G401.6 (cell line): ENCODE results near the gene DDX23.
"Not testable (repeated sequence)": the region's sequence is repeated elsewhere in the genome, so short reads cannot be mapped to it uniquely, and the experiment has no call there.

ENCODE experiments used
- FAIRE-seq: peaks from 2 replicates; lab custom pipeline; 2012; peaks lifted over from hg19 to GRCh38; lab: Jason Lieb, UNC

DDX23 gene

DNA sequence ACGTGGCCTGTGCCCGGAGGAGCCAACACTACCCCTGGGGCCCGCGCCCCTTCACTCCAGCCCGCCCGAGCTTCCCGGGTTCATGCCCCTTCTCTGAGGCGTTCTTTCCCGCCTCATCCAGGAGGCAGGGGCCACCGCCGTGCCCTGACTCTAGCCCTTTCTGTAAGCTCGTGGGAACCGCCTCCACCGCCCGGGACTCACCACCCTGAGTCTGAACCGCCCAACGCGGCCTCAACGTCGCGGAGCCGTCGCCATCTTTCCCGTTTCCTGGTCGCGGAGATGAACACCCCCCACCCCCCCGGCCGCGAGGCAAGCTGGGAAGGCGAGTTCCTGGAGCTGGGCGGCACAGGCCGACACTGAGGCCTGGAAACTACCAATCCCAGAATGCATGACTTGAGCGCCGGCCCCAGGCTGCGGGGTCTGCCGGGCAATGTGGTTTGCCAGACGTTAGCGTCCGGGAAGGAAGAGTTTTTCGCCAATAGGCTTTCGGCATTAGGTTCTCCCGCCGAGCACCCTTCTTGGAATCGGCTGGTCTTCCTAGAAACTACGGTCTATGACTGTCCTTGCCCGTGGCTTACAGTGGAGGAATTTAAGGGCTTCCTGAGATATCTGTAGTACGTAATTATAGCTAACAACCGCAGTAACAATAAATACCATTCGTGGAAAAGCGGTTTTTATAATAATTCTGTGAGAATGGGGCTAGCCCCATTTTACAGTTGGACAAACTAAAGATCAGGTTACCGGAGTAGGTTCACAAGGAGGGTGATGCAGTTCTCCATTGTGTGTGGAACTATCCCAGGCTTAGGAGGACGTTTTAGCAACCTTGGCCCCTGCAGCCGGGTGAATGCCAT is at the start of gene DDX23:
DDX23 (minus strand) TSS at position 281 of the 851 bp plus-strand sequence. CDS start 6,381 bp downstream, outside the sequence.
- FAIRE-seq = peak; percentile 96

DNA sequence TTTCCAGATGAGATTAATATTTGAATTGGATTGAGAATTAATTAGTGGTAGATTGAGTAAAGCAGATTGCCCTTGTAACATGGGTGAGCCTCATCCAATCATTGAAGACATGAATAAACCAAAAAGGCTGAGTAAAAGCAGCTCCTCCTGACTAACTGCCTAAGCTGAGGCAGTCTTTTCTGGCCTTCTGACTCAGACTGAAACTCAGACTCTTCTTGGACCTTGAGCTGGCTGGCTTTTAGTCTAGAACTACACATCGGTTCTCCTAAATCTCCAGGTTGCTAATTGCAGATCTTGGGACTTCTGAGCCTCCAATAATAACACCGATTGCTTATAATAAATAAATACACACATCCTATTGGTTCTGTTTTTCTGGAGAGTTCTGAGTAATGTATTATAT is 49.3 kb upstream of the DDX23 start:
- no peak for FAIRE-seq

GRCh38 chr12:48899651-48900050 is 47.7 kb upstream of the DDX23 start:
- FAIRE-seq = no peak

- no peak for FAIRE-seq
These were observed 42.3 kb upstream of the DDX23 start for GRCh38 chr12:48894271-48894670.

DNA sequence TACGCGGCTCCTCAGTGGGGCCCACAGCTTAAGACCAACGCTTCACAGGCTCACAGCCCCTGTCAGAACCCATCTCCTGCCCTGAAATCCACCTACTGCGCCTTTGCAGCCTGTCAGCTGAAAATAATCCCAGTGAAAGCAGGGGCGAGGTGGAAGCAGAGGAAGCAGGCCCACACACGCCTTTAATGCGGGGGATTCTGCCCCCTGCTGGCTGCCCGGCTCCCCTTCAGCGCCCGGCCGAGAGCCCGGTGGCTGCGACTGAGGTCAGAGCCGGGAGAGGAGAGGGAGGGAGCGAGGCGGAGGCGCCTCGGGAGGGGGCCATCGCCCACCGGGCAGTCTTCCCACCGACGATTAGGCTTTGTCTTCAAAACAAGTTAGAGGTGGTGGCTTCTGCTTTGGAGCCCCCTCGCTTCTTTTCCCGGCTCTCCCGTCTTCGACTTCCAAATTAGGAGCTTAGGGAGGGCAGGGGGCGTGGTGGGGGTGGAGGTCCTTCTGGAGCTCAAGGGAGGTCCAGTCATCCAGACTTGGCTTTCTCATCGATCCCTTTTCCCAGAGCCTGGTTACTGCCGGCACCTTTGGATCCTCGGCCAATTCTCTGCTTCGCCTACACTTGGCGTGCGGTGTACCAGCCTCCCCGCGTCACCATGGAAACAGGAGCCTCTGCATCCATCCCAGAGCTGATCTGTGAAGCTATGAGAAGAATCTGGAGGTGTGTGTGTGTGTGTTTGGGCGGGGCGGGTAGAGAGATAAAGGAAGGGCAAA is 38.9 kb upstream of the DDX23 start:
- FAIRE-seq = no peak

- no peak for FAIRE-seq
These were observed 37.7 kb upstream of the DDX23 start for GRCh38 chr12:48889679-48890078.

DNA sequence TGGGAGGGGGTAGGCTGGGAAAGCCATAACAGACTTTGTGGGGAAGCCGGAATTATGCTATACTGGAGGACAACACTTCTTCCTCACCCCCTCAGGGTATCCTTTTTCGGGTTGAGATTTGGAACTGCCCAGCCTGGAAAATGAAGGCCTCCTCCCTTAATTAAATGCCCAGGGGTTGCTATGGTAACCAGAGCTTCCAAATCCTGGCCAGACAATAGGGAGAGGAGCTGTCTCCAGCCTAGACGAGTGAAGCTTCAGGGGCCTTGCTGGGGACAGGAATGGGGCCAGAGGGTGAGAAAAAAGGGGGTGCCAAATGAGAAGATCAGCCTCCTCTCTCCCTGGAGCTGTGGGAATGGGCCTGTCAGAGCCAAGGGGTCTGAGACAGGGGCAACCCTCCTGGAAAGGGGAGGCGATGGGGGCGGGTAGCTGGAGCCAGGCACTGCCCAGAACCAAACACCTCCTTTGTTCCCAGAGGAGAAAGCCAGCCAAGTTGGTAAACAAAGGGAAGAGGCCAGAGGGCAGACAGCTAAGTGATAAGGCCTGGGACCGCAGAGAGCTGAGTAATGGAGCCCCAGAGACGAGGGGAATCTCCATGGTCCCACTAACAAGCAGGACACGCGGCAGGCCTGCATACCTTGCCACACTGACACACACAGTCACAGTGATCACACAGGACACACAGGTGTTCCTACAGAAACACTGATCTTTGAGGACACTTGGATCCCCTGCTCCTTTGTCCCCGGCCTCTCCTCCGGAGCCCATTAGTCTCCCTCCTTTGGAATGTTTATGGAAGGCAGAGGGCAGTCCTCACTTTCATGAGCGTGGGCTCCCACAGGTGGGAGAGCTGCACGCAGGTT is 31.6 kb upstream of the DDX23 start:
- no peak for FAIRE-seq

- no peak for FAIRE-seq
These were observed 31.0 kb upstream of the DDX23 start for GRCh38 chr12:48882972-48883304.

DNA sequence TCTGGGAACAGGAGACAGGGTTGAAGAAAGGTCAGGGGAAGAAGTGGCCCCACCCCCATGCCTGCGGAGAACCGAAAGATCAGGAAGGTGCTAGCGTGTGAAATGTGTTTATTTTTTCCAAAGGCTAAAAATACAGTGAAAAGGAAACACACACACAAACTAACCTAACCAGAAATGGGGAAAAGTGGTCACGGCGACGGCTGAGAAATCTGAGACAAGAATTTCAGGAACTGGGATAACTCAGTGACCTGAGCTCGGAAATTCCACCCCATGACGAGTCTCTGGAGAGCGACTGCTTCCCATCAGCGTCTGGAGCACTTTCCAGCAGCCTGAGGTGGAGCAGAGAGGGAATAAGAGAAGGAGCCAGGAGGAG is 30.3 kb upstream of the DDX23 start:
- no peak for FAIRE-seq

- FAIRE-seq = no peak
These were observed 29.8 kb upstream of the DDX23 start for GRCh38 chr12:48881686-48882314.

GRCh38 chr12:48880647-48881046 is 28.7 kb upstream of the DDX23 start:
- FAIRE-seq = no peak

DNA sequence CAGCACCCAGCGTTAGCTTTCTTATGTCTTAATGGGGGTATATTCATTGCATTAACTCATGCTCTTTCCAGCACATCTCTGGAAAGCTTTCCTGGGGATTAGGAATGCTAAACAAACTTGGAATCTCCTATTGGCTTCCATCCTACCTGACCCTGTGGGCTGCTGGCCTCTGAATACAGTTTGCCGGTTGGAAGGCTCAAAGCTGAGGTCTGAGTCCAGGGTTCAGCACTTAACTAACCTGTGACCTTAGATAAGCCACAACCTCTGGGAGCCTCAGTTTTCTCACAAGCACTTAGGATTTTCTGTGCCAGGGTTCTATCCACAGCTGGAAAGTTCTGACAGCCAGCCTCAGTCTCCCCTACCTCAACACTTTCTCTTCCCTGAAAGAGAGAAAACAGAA is 26.6 kb upstream of the DDX23 start:
- FAIRE-seq = no peak

DNA sequence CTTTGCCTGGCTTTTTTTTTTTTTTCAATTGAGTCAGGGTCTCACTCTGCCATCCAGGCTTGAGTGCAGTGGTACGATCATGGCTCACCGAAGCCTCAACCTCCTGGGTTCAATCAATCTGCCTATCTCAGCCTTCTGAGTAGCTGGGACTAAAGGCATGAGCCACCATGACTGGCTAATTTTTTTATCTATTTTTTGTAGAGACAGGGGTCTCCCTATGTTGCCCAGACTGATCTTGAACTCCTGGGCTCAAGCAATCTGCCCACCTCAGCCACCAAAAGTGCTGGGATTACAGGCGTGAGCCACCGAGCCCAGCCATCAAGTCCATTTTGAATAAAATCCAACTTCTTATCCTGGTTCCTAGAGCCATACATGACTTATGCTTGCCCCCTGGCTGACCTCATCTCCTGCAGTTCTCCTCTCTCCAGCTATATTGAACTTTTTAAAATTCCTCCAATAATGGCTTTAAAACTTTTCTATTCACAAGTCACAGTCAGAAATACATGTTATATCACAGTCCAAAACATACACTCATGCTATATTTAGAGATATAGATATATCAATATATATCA is 24.1 kb upstream of the DDX23 start:
- FAIRE-seq = no peak

DNA sequence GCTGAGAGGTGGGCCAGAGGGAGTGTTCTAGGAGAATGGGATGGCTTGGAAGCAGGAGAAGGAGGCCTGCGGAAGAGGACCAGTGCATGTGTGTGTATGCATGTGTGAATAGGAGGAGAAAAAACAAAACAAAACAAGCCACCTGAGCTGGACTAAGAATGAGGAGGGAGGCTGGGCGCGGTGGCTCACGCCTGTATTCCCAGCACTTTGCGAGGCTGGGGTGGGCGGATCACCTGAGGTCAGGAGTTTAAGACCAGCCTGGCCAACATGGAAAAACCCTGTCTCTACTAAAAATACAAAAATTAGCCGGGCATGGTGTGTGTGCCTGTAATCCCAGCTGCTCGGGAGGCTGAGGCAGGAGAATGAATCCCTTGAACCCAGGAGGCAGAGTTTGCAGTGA is 21.6 kb upstream of the DDX23 start:
- FAIRE-seq = not testable (repeated sequence)

- FAIRE-seq = no peak
These were observed 21.1 kb upstream of the DDX23 start for GRCh38 chr12:48873096-48873495.

GRCh38 chr12:48869191-48869590 is 17.2 kb upstream of the DDX23 start:
- no peak for FAIRE-seq

- FAIRE-seq = no peak
These were observed 16.5 kb upstream of the DDX23 start for GRCh38 chr12:48868451-48868850.

GRCh38 chr12:48866052-48866711 is 14.2 kb upstream of the DDX23 start:
- no peak for FAIRE-seq

- peak; percentile 97 for FAIRE-seq
These were observed 13.5 kb upstream of the DDX23 start, which contains the start of gene RND1 for GRCh38 chr12:48865281-48866051. Gene RND1 (minus strand): TSS chr12:48865870. CDS start chr12:48865767, 103 bp downstream.

- no peak for FAIRE-seq
These were observed 11.3 kb upstream of the DDX23 start for GRCh38 chr12:48863291-48863690.
